VCaP (cell line): Measurements from ENCODE around the gene RASSF9.

ENCODE experiments used
- H3K27ac ChIP-seq: fragments of 450-650 bp; 2 replicates; pipeline ENCODE4 v1.5.1; 2017
- CTCF ChIP-seq: fragments of 450-650 bp; conservative IDR thresholded peaks from 2 replicates; pipeline ENCODE4 v1.5.1; 2017; ENCODE audit warnings: mild to moderate bottlenecking, moderate library complexity

The RASSF9 gene

DNA sequence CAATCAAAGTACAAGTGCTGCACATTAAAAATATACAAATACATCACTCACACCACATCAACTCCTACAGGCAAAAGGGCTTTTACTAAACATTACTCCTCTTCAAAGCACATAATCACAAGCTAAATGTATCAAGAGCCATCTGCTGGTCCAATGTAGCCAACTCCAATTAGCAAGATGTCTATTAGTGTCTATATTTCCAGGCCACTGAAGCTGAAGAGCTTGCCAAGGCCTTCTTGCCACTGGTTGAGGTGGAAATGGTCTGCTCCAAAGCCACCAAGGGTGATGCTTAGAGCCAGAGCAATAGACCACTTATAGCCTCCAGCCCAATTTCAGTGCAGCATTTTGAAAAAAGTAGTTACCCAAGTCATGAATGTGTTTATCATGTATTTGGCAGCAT is 54.4 kb downstream of the RASSF9 start:
- H3K27ac ChIP-seq: no peak overlapping the region
- TF ChIP-seq CTCF: no peak

GRCh38 chr12:85779768-85780167 is 56.4 kb downstream of the RASSF9 start:
- H3K27ac ChIP-seq: no peak overlapping the region
- no peak for TF ChIP-seq CTCF

GRCh38 chr12:85775091-85775490 is 61.1 kb downstream of the RASSF9 start:
- no peak overlapping the region for H3K27ac ChIP-seq
- no peak for TF ChIP-seq CTCF

DNA sequence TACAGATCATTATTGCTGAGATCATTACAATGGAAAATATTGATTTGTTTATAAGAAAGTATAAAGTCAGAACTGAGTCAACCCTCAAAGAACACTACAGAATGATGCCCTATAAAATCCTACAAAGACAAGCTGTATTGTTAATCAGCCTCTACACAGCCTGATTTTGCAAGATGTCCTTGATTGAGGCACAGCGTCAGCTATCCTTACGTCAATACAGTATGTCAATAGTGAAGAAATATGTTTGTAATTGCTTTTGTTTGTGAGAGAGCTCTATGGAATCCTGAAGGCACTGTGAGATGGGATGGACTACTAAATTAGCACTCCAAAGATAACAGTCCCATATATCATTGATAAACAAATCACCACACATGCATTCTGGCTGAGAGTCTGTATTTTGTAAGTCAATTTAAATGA is 70.7 kb downstream of the RASSF9 start:
- no peak overlapping the region for H3K27ac ChIP-seq
- TF ChIP-seq CTCF: no peak

DNA sequence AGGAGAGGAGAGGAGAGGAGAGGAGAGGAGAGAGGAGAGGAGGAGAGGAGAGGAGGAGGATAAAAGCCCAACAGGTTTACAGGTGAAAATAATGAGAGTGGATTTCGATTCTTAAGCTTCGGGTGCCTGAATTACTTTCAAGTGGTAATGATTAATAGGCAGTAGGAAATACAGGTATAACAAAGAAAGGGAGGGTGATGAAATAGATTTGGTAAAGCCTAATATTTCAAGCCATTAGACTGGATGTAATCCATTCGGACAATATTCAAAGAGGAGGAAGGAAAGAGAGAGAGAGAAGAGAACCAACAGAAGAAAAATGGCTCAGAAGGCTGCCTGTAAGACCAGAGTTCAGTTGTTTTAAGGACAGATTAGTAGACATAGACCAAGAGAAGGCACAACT is 76.6 kb downstream of the RASSF9 start:
- H3K27ac ChIP-seq: no peak overlapping the region
- no peak for TF ChIP-seq CTCF

DNA sequence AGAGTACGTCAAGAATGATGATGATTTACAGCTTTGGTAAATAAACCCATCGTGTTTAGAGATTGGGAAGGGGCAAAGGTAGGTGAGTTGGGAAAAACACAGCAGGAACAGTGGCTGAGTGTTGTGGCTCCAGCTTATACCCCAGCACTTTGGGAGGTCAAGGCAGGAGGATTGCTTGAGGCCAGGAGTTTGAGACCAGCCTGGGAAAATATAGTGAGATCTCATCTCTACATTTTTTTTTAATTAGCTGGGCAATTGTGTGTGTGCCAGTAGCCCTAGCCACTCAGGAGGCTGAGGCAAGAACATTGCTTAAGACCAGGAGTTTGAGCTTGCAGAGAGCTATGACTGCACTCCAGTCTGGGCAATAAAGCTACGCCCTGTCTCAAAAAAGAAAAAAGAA is 77.1 kb downstream of the RASSF9 start:
- no peak overlapping the region for H3K27ac ChIP-seq
- TF ChIP-seq CTCF: no peak

GRCh38 chr12:85755760-85756159 is 80.4 kb downstream of the RASSF9 start:
- TF ChIP-seq CTCF: no peak
- no peak overlapping the region for H3K27ac ChIP-seq
